Urothelium cell line (cell line): Measurements from ENCODE around the gene UQCC5.
"Not testable (repeated sequence)": the region's sequence is repeated elsewhere in the genome, so short reads cannot be mapped to it uniquely, and the experiment has no call there.

Experiments
- DNase-seq: peaks from one replicate; pipeline ENCODE4 v3.0.0; 2011; ENCODE audit warnings: low spot score, mixed read lengths
- FAIRE-seq: peaks from 2 replicates; lab custom pipeline; 2011; peaks lifted over from hg19 to GRCh38; lab: Jason Lieb, UNC

UQCC5 gene

GRCh38 chr3:52521881-52522650 lies 14.3 kb upstream of the UQCC5 start:
- FAIRE-seq (no peak), DNase-seq (no peak)

GRCh38 chr3:52522651-52523251 lies 13.7 kb upstream of the UQCC5 start:
- FAIRE-seq (no peak), DNase-seq (no peak)

- FAIRE-seq (no peak), DNase-seq (no peak)
Observed at GRCh38 chr3:52523386-52524257, 12.8 kb upstream of the UQCC5 start.

GRCh38 chr3:52524258-52524751 lies 12.1 kb upstream of the UQCC5 start:
- FAIRE-seq, result no peak
- no peak for DNase-seq

GRCh38 chr3:52524752-52525679 lies 11.4 kb upstream of the UQCC5 start:
- FAIRE-seq (no peak), DNase-seq (no peak)

- no peak for FAIRE-seq
- no peak for DNase-seq
Observed at GRCh38 chr3:52525680-52526561, 10.5 kb upstream of the UQCC5 start.

GRCh38 chr3:52526671-52527038 lies 9.8 kb upstream of the UQCC5 start:
- not testable (repeated sequence) for FAIRE-seq

GRCh38 chr3:52527039-52527731 lies 9.2 kb upstream of the UQCC5 start:
- DNase-seq (no peak), FAIRE-seq (no peak)

More at GRCh38 chr3:52526671-52527038, 9.8 kb upstream of the UQCC5 start:
- not testable (repeated sequence) for DNase-seq

GRCh38 chr3:52527732-52528585 lies 8.4 kb upstream of the UQCC5 start:
- DNase-seq, result no peak
- FAIRE-seq, result no peak

GRCh38 chr3:52528586-52529375 lies 7.6 kb upstream of the UQCC5 start:
- FAIRE-seq, result no peak
- no peak for DNase-seq

GRCh38 chr3:52529376-52530333 lies 6.8 kb upstream of the UQCC5 start:
- DNase-seq, result no peak
- FAIRE-seq, result no peak

GRCh38 chr3:52530918-52531826 lies 5.2 kb upstream of the UQCC5 start:
- FAIRE-seq (no peak), DNase-seq (no peak)

GRCh38 chr3:52531860-52532516 lies 4.4 kb upstream of the UQCC5 start:
- no peak for DNase-seq
- FAIRE-seq, result no peak

GRCh38 chr3:52532517-52532837 lies 3.9 kb upstream of the UQCC5 start:
- FAIRE-seq (no peak), DNase-seq (peak; percentile 60)
